Bronchial epithelial cell (primary cell): ENCODE results near the gene RPTOR. TPM values are rescaled to one million over a fixed set of nuclear protein-coding genes. Genes with fewer than 3 reads are reported as not detected.

Source experiments
- DNase-seq: peaks from one replicate; pipeline ENCODE4 v3.0.0-alpha.2; 2010; ENCODE audit warnings: low read depth
- FAIRE-seq: peaks from 2 replicates; lab custom pipeline; 2011; peaks lifted over from hg19 to GRCh38; lab: Jason Lieb, UNC
- H3K27me3 ChIP-seq: 2 replicates; pipeline ENCODE4 v1.5.1; 2011; ENCODE audit warnings: low read length; ENCODE audit not compliant: control insufficient read depth, insufficient read depth
- H3K36me3 ChIP-seq: 2 replicates; pipeline ENCODE4 v1.5.1; 2011; ENCODE audit warnings: low read length; ENCODE audit not compliant: control insufficient read depth, insufficient read depth
- H3K4me3 ChIP-seq: 2 replicates; pipeline ENCODE4 v1.5.1; 2011; ENCODE audit warnings: mild to moderate bottlenecking, low read depth, low read length, control low read depth
- total RNA-seq: library from RNA; depleted of rRNA; stranded (reverse); fragments of >200 nt; gene quantifications from 2 replicates; pipeline ENCODE4 v1.2.1, GENCODE V29; 2014
- TF ChIP-seq, protein P1 (sequence below): IDR thresholded peaks from 2 replicates; pipeline ENCODE4 v1.5.1; 2011; ENCODE audit warnings: mild to moderate bottlenecking, moderate library complexity, low read length, control low read depth, inconsistent platforms; ENCODE audit not compliant: insufficient read depth, severe bottlenecking

The RPTOR gene
- total RNA-seq, 1 donor from 2014 or later, result 14.0 TPM

DNA sequence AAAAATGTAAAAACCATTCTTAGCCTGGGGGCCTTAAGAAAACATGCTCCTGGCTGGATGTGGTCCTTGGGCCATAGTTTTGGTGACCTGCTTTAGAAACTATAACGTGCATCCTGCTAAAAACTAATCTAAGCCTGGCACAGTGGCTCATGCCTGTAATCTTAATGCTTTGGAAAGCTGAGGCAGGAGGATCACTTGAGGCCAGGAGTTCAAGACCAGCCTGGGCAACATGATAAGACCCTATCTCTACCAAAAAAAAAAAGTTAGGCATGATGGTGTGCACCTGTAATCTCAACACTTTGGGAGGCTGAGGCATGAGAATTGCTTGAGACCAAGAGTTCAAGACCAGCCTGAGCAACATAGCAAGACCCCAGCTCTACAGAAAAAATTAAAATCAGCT is 263.2 kb downstream of the RPTOR start:
- Histone ChIP-seq H3K27me3 (no peaks in the 10 kb centered on the region), H3K4me3 (no peak overlapping the region), H3K36me3 (peaks cover 1% of the 10 kb centered on the region)
- TF ChIP-seq, protein P1, sequence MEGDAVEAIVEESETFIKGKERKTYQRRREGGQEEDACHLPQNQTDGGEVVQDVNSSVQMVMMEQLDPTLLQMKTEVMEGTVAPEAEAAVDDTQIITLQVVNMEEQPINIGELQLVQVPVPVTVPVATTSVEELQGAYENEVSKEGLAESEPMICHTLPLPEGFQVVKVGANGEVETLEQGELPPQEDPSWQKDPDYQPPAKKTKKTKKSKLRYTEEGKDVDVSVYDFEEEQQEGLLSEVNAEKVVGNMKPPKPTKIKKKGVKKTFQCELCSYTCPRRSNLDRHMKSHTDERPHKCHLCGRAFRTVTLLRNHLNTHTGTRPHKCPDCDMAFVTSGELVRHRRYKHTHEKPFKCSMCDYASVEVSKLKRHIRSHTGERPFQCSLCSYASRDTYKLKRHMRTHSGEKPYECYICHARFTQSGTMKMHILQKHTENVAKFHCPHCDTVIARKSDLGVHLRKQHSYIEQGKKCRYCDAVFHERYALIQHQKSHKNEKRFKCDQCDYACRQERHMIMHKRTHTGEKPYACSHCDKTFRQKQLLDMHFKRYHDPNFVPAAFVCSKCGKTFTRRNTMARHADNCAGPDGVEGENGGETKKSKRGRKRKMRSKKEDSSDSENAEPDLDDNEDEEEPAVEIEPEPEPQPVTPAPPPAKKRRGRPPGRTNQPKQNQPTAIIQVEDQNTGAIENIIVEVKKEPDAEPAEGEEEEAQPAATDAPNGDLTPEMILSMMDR, result no peak
- DNase-seq (no peak), FAIRE-seq (no peak)

GRCh38 chr17:80811181-80812105 is 266.8 kb downstream of the RPTOR start:
- no peaks in the 10 kb centered on the region for H3K27me3 ChIP-seq
- FAIRE-seq, result no peak

DNA sequence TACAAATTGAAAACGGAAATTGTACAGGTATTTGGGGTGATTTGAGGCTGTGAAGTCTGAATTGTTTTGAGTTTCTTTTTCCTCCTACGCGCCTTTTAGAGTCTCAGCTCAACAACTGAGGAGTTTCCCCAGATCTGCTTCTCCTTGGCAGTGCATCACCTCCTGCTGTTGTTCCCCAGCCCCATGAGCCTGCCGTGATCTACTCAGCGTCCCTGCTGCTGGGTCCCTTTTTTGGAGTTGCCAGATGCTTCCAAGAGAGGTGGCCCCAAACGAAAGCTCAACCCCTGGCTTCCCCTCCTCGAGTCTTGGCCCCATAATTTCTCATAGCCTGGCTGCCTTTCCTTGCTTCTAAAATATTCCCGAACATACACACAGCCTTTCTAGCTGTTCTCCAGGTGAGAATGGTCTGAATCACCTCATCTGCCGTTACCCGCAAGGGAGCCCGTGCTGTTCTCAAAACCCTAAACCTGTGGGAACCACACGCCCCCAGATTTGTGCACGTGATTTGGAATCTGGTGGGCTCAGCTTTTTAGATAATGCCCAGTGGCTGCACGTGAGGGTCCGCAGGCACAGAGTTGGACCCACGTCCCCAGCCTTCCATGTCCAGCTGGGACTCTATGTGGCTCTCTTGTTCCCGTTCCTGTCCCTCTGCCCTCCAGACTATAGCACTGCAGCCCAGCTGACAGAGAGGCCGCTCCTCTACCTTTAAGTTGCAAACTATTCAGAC is 267.9 kb downstream of the RPTOR start:
- no peak for FAIRE-seq
- no peaks in the 10 kb centered on the region for H3K27me3 ChIP-seq
- peaks cover 1% of the 10 kb centered on the region for H3K36me3 ChIP-seq
- no peak for DNase-seq
- TF ChIP-seq, protein P1, result no peak
- no peak overlapping the region for H3K4me3 ChIP-seq

More at GRCh38 chr17:80811181-80812105, 266.8 kb downstream of the RPTOR start:
- no peak for DNase-seq
- TF ChIP-seq, protein P1, result no peak
- no peak overlapping the region for H3K4me3 ChIP-seq
- peaks cover 1% of the 10 kb centered on the region for H3K36me3 ChIP-seq

DNA sequence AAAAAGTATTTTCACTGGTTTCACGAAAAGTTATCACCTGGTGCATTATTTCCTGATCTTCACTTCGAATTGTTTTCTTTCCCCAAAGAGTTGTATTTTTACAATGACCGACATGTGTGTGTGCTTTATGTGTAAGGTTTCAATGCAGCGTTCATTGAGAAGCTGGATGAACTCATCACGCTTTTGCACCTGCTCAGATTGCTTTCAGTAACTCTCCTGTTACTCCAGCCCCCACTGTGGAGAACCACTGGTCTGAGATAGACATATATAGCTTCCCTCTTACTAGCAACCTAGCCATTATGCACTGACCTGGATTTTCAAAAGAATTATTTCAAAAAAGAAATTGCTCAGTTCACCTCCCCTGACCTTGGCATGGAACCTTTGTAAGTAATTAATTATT is 268.7 kb downstream of the RPTOR start:
- DNase-seq (no peak), FAIRE-seq (no peak)
- Histone ChIP-seq H3K27me3 (no peaks in the 10 kb centered on the region), H3K4me3 (no peak overlapping the region), H3K36me3 (peaks cover 1% of the 10 kb centered on the region)
- TF ChIP-seq, protein P1, result no peak

DNA sequence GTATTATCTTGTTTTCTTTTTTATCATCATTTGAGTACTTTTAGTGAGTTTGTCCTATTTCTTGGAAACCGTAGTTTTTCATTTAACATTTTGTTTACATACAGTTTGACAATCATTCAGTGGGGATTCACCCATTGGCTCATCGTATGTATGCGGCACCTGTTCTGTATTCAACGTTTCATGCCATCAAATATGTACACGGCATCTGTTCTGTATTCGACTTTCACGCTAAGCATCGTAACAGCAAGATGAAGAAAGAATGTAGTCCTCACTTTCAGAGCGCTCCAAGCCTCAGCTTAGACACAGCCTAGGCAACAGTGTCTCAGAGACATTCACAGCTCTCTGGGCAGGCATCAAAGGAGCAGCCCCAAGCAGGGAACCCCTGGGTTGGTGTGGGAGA is 269.9 kb downstream of the RPTOR start:
- TF ChIP-seq, protein P1, result no peak
- Histone ChIP-seq H3K27me3 (no peaks in the 10 kb centered on the region), H3K36me3 (peaks cover 2% of the 10 kb centered on the region), H3K4me3 (no peak overlapping the region)
- no peak for FAIRE-seq
- DNase-seq, result no peak
